HG03469 (cell line): ENCODE measurements around the gene MCF2L.
"Not testable (repeated sequence)": the region's sequence is repeated elsewhere in the genome, so short reads cannot be mapped to it uniquely, and the experiment has no call there.

ENCODE experiments used
- ATAC-seq: cut with Tn5 transposase; IDR thresholded peaks from one replicate; pipeline ENCODE4 v1.9.1; 2021; ENCODE audit warnings: mild to moderate bottlenecking, moderate library complexity, moderate number of reproducible peaks; ENCODE audit not compliant: unreplicated experiment

Gene MCF2L

DNA sequence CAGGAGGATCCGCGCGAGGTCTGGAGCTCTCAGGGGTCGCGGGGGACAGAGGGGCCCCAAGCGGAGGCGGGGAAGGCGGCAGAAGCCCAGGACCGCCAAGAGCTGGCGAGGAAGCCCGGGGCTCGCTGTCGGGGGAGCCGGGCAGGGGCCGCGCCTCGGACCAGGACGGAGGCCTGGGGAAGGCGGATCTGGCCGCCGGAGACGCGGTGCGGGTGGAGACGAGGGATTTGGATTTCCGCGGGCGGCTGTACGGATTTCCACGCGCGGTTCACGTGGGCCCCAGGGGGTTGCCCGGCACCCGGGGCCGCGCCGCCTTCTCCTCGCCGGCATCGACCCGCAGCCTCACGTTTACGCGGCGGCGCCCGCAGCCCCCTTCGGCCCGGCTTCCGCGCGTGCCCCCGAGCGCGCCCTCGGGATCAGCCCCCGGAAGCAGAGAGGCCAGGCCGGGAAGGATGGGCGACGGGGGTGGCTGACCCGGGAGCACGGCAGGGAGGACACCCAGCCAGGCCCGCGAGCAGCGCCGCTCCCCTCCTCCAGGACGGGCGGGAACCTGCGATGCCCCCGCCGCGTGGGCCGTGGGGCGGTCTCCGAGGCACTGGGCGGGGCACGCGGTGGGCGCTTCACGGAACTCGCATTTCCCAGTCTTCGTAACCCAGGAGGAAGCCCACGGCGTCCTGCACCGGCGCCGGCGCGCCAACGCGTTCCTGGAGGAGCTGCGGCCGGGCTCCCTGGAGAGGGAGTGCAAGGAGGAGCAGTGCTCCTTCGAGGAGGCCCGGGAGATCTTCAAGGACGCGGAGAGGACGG is 141.2 kb downstream of the MCF2L start:
- ATAC-seq: no peak

DNA sequence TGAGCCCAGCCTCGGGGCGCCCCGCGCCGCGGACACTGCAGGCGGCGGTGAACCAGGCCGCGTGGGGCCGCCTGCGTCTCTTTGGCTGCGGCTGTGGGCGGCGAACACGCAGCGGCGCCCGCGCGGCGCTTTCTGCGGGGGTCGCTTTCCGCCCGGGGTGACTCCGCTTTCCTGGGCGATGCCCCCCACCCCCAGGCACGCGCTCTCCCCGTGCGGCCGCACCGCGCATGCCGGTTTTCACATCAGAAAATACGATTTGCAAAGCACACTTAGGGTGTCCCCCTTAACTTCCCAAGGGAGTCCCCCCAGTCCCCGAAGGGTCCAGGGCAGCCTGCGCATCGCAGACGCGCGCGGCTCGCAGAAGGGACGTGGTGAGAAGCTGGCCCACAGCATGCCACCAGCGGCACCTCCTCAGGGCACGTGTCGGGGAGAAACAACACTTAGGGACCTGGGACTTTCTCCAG is 141.9 kb downstream of the MCF2L start:
- ATAC-seq: no peak

DNA sequence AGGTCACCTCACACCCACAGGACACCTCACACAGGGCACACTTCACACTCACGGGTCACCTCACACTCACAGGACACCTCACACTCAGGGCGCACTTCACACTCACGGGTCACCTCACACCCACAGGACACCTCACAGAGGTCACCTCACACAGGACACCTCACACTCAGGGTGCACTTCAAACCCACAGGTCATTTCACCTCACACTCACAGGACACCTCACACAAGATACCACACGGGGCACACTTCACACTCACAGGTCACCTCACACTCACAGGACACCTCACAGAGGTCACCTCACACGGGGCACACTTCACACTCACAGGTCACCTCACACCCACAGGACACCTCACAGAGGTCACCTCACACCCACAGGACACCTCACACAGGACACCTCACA is 142.8 kb downstream of the MCF2L start:
- not testable (repeated sequence) for ATAC-seq

- ATAC-seq: not testable (repeated sequence)
Observed at GRCh38 chr13:113112475-113112874, 143.5 kb downstream of the MCF2L start.

GRCh38 chr13:113112893-113113845 is 144.2 kb downstream of the MCF2L start:
- no peak for ATAC-seq

DNA sequence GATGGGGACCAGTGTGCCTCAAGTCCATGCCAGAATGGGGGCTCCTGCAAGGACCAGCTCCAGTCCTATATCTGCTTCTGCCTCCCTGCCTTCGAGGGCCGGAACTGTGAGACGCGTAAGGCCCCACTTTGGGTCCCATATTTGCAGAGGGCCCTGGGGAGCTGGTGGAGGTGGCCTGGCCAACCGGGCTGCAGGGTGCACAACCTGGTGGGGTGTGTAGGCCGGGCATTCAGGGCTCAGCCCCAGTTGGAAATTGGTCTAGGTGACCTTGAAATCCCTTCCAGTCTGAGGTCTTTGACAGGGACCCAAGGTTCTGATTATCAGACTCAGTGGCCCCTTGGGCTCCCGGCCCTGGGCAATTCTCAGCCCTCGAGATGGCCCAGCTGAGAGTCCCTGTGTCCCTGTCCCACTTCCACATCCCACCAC is 144.8 kb downstream of the MCF2L start:
- ATAC-seq: no peak

DNA sequence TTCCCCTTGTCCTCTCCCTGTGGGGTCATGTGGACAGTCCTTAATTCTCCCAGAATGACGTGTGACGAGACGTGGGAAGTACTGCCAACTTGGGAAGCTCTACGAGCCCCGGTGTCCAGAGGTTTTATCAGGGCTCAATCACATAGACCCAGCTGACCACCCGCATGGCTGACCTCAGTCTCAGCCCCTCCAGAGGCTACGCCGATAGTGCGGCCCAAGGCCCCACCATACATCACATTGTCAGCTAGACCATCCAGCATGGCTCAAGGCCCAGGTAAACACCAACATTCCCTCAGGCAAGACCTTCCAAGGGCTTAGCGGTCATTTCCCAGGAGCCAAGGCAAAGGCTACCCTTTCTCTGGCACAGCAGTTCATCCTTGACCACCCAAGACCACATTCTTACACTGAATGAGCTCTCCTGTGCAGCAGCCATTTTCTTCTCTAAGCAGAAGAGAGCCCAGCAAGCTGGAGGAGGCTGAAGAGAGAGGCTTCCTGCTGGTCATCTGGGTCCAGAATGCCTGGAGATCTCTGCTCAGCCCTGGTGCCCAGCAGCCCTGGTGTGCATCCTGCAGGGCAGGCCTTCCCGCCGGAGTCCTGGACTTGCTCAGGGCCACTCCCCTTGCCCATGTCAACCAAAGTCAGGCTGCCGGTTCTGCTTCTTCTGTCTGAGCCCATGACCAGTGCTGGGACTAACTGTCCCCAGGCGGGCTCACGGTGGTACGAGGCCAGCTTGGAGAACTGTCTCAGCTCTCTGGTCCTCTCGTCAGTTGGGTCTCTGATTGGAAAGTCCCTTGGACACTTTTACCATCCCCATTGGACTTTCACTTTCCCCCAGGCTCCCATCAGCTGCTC is 145.7 kb downstream of the MCF2L start:
- no peak for ATAC-seq

- ATAC-seq: no peak
Observed at GRCh38 chr13:113115363-113116205, 146.6 kb downstream of the MCF2L start.

- no peak for ATAC-seq
Observed at GRCh38 chr13:113116206-113116800, 147.3 kb downstream of the MCF2L start.

- ATAC-seq: no peak
Observed at GRCh38 chr13:113116871-113117271, 147.9 kb downstream of the MCF2L start.

DNA sequence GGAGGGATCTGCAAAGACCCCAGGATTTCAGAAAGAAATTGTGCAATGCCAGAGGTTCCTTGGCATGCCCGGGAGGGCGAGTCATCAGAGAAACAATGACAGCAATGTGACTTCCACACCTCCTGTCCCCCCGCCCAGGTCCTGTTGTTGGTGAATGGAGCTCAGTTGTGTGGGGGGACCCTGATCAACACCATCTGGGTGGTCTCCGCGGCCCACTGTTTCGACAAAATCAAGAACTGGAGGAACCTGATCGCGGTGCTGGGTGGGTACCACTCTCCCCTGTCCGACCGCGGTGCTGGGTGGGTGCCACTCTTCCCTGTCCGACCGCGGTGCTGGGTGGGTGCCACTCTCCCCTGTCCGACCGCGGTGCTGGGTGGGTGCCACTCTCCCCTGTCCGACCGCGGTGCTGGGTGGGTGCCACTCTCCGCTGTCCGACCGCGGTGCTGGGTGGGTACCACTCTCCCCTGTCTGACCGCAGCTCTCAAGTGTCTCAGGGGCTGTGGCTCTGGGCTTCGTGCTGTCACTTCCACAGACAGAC is 148.4 kb downstream of the MCF2L start:
- ATAC-seq: no peak

- no peak for ATAC-seq
Observed at GRCh38 chr13:113117911-113118260, 148.9 kb downstream of the MCF2L start.

DNA sequence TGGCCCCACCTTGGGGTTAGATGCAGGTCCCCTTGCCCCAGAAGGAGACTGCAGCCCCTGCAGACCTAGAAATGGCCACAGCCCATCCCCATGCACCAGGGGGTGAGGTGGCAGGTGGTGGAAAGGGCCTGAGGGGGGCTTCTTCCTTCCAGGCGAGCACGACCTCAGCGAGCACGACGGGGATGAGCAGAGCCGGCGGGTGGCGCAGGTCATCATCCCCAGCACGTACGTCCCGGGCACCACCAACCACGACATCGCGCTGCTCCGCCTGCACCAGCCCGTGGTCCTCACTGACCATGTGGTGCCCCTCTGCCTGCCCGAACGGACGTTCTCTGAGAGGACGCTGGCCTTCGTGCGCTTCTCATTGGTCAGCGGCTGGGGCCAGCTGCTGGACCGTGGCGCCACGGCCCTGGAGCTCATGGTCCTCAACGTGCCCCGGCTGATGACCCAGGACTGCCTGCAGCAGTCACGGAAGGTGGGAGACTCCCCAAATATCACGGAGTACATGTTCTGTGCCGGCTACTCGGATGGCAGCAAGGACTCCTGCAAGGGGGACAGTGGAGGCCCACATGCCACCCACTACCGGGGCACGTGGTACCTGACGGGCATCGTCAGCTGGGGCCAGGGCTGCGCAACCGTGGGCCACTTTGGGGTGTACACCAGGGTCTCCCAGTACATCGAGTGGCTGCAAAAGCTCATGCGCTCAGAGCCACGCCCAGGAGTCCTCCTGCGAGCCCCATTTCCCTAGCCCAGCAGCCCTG is 149.4 kb downstream of the MCF2L start:
- no peak for ATAC-seq

DNA sequence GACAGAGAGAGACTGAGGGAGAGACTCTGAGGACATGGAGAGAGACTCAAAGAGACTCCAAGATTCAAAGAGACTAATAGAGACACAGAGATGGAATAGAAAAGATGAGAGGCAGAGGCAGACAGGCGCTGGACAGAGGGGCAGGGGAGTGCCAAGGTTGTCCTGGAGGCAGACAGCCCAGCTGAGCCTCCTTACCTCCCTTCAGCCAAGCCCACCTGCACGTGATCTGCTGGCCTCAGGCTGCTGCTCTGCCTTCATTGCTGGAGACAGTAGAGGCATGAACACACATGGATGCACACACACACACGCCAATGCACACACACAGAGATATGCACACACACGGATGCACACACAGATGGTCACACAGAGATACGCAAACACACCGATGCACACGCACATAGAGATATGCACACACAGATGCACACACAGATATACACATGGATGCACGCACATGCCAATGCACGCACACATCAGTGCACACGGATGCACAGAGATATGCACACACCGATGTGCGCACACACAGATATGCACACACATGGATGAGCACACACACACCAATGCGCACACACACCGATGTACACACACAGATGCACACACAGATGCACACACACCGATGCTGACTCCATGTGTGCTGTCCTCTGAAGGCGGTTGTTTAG is 150.3 kb downstream of the MCF2L start:
- no peak for ATAC-seq

GRCh38 chr13:113119822-113120189 is 150.8 kb downstream of the MCF2L start:
- ATAC-seq: no peak

DNA sequence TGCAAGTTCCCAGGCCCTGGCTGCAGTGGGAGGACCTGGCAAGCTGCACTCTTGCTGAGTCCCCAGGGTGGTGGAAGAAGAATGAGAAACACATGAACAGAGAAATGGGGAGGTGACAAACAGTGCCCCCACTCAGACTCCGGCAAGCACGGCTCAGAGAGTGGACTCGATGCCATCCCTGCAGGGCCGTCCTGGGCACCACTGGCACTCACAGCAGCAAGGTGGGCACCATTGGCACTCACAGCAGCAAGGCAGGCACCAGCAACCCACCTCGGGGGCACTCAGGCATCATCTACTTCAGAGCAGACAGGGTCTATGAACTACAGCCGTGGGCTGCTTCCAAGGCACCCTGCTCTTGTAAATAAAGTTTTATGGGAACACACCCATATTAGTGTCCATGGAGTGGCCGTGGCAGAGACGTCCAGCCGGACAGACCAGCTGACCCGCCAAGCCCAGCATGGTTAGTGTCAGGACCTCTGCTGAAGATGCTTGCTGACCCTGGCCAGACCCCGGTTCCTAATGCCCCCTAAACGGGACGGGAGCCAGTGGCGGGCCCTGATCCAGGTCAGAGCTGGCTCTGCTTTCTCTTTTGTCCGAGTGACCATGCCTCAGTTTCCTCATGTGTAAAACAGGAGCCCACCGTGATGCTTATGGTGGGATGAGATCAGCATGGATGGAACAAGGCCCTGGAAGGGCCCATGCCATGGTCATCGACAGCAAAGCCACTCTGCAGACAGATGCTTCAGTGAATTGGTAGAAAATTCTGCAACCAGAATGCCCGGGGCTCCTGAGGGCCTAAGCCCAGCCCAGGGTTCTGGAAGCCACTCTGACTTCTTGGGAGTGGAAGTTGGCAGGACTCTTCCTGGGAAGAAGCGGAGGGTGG is 151.5 kb downstream of the MCF2L start:
- no peak for ATAC-seq
